Measurements from ENCODE around the gene GAREM2. TPM values are rescaled to one million over a fixed set of nuclear protein-coding genes. Genes with fewer than 3 reads are reported as not detected.

GAREM2 gene
- total and polyA plus RNA-seq, 2 donors (not counting 3 experiments of a cell fraction or from before 2014, with no cell fraction given), result 3.1 to 3.7 TPM

DNA sequence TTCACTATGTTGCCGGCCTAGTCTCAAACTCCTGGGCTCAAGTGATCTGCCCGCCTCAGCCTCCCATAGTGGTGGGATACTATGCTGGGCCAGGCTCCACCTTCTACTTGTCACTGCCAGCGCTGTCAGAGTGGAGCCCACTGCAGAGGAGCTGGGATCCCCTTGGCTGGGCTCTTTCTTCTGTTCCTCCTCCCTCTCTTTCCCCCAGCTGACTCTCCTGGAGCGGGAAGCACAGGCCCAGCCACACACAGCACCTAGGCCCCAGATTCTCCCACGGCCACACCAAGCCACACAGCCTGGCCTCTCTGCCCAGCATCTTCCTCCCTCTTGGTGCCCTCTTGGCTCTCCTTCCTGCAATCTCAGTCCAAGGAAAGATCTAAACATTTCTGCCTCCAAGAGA, 3.7 kb upstream of the GAREM2 start:
- BruUV-seq (replicated peaks), result no TSS peak
- no peak overlapping the region for H3K27ac ChIP-seq (ENCODE audit: insufficient read depth, low read depth, low read length)
- H3K27me3 ChIP-seq (ENCODE audit: control insufficient read depth in 2 of 2, insufficient read depth in 2 of 2, low read length in 2 of 2), result peaks cover 8 to 12% of the 10 kb centered on the region in 2 experiments
- no peak overlapping the region for H3K9ac ChIP-seq (replicated peaks; ENCODE audit: extremely low read depth, insufficient read depth, low read length)
- H3K4me1 ChIP-seq (ENCODE audit: control insufficient read depth, extremely low read depth, insufficient read depth, low read length), result no peaks in the 10 kb centered on the region
- H3K9me3 ChIP-seq (replicated peaks; ENCODE audit: control insufficient read depth, insufficient read depth, low read length), result no peaks in the 10 kb centered on the region
- no peaks in the 10 kb centered on the region for H4K20me1 ChIP-seq (replicated peaks; ENCODE audit: control insufficient read depth, extremely low read depth, insufficient read depth, low read length)
- H3K79me2 ChIP-seq (ENCODE audit: control insufficient read depth, insufficient read depth, low read length), result no peaks in the 10 kb centered on the region
- POLR2A ChIA-PET, result no interaction called here
- no peaks in the 10 kb centered on the region for H3K9me1 ChIP-seq (replicated peaks; ENCODE audit: control insufficient read depth, extremely low read depth, insufficient read depth, low read length)
- intact Hi-C loops (cut with micrococcal nuclease) (no loop called here), dilution Hi-C loops (cut with MboI; ENCODE audit: extremely low pct_ligation_motif_present, low sequenced_read_pairs) (no loop called here)
- no peak overlapping the region for H3K4me2 ChIP-seq (ENCODE audit: insufficient read depth, low read length)
- CTCF ChIA-PET, result no interaction called here
- FAIRE-seq (no peak), DNase-seq (ENCODE audit: low read depth, low spot score) (no peak)
- TF ChIP-seq, protein P1, sequence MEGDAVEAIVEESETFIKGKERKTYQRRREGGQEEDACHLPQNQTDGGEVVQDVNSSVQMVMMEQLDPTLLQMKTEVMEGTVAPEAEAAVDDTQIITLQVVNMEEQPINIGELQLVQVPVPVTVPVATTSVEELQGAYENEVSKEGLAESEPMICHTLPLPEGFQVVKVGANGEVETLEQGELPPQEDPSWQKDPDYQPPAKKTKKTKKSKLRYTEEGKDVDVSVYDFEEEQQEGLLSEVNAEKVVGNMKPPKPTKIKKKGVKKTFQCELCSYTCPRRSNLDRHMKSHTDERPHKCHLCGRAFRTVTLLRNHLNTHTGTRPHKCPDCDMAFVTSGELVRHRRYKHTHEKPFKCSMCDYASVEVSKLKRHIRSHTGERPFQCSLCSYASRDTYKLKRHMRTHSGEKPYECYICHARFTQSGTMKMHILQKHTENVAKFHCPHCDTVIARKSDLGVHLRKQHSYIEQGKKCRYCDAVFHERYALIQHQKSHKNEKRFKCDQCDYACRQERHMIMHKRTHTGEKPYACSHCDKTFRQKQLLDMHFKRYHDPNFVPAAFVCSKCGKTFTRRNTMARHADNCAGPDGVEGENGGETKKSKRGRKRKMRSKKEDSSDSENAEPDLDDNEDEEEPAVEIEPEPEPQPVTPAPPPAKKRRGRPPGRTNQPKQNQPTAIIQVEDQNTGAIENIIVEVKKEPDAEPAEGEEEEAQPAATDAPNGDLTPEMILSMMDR (IDR thresholded peaks at IDR 0.05; ENCODE audit: extremely low read depth in 1 of 2, insufficient read depth in 1 of 2, low read depth in 1 of 2, low read length in 2 of 2), result no peak
- TF ChIP-seq FOS (IDR thresholded peaks at IDR 0.05; ENCODE audit: borderline replicate concordance, insufficient read depth, low read length), result no peak
- TF ChIP-seq EZH2 (IDR thresholded peaks at IDR 0.05; ENCODE audit: borderline replicate concordance, low read depth, low read length, severe bottlenecking), result no peak
- no peak for TF ChIP-seq POLR2AphosphoS5 (IDR thresholded peaks at IDR 0.05; ENCODE audit: insufficient read depth, low read depth, low read length)
- no peak for TF ChIP-seq JUN (IDR thresholded peaks at IDR 0.05; ENCODE audit: borderline replicate concordance, insufficient read depth, insufficient read length, low read depth)
- TF ChIP-seq MYC (IDR thresholded peaks at IDR 0.05; ENCODE audit: low read depth, low read length), result no peak
- no peak for TF ChIP-seq POLR2A (IDR thresholded peaks at IDR 0.05; ENCODE audit: low read depth, low read length)
- no peak for TF ChIP-seq GATA2 (IDR thresholded peaks at IDR 0.05; ENCODE audit: insufficient read depth, insufficient read length, low read depth, low read length)
- TF ChIP-seq MAX (IDR thresholded peaks at IDR 0.05; ENCODE audit: insufficient read depth, insufficient read length), result no peak
- no peak overlapping the region for H2AFZ ChIP-seq (ENCODE audit: low read depth, low read length)
- no peaks in the 10 kb centered on the region for H3K36me3 ChIP-seq (ENCODE audit: control insufficient read depth in 2 of 2, extremely low read depth in 1 of 2, insufficient read depth in 2 of 2, low read length in 2 of 2)
- H3K4me3 ChIP-seq (replicated peaks in 1 of 3; ENCODE audit: insufficient read depth in 1 of 3, low read depth in 1 of 3, low read length in 3 of 3), result no peak overlapping the region

Measured in endothelial cell of umbilical vein (primary cell).